RKO (cell line): ENCODE results near the gene ELFN1.
"Not testable (repeated sequence)": the region's sequence is repeated elsewhere in the genome, so short reads cannot be mapped to it uniquely, and the experiment has no call there.

Experiments used
- DNase-seq: peaks from one replicate; pipeline ENCODE4 v3.0.0-alpha.2; 2016; ENCODE audit warnings: low spot score

Gene ELFN1

DNA sequence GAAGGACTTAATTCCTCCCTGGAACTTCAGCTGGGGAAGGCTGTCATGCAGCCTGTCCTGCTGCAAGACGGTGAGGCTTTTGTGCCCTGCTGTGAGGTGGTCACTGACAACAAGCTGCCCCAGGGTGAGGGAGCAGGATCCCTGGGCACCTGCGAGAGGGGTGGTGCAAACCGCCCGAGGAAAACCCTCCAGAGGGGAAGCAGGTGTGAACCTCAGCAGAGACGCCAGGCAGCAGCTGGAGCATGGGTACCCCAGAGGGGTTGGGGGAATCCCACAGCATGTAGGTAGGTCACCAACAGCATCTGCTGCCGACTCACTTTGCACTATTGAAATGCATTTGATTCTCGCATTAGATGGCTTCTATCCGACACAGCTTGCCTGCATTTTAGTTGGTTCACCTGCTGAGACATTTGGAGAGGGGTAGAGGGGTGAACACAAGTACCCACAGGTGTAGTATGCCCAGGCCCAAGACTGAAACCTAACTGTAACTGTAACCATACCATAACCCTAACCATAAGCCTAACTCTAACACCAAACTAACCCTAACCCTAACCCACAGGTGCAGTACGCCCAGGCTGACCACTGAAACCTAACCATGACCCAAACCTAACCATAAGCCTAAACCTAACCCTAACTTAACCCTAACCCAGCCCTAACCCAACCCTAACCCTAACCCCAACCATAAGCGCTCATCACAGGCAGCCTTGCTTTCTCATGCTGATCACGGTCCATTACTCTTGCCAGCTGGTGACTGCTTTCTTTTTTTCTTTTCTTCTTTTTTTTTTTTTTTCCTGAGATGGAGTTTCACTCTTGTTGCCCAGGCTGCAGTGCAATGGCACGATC, 85.9 kb downstream of the ELFN1 start:
- DNase-seq, result no peak

DNA sequence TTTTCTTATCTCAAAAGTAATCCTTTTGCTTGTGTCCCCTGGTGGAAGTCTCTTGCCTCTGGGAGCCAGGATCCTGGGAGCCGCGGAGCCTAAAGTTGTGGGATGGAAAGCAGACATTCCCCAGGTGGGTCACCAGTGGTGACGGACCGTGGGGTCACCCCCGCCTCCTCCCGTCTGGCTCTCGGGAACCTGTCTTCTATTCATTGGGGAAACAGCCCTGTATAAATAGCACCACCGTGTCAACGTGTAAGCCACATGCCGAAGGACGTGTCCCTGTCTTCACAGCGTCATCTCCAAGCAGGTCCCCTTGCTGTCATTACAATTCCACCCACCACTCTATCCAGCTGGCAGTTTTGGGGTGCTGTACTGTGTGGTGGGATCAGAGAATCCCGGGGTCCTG, 87.5 kb downstream of the ELFN1 start:
- DNase-seq, result no peak

DNA sequence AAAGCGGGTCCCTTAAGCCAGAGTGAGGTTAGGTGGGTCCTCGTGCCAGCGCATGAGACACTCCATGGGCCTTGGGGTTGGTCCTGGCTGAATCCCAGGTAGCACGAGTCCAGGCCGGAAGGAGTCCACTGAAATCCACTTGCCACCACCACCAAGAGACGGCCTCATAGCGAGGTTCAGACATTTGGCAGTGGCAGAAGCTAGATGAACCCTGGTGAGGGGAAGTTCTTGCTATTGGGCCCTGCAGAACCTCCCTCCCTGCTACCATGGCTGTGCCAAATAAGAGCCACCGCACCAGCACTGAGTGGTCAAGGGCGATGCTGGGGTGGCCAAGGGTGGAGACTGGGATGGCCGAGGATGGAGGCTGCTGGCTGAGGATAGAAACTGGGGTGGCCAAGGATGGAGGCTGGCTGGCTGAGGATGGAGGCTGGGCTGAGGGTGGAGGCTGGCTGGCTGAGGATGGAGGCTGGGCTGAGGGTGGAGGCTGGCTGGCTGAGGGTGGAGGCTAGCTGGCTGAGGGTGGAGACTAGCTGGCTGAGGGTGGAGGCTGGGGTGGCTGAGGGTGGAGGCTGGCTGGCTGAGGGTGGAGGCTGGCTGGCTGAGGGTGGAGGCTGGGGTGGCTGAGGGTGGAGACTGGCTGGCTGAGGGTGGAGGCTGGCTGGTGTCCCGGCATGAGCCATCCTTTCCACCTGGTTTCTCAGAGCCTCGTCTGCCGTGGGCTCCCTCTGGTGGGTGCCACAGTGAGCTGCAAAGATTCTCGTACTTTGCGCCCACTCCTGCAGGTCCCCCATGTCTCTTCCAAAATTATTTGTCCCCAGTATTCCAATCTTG, 88.2 kb downstream of the ELFN1 start:
- DNase-seq, result peak; percentile 53

DNA sequence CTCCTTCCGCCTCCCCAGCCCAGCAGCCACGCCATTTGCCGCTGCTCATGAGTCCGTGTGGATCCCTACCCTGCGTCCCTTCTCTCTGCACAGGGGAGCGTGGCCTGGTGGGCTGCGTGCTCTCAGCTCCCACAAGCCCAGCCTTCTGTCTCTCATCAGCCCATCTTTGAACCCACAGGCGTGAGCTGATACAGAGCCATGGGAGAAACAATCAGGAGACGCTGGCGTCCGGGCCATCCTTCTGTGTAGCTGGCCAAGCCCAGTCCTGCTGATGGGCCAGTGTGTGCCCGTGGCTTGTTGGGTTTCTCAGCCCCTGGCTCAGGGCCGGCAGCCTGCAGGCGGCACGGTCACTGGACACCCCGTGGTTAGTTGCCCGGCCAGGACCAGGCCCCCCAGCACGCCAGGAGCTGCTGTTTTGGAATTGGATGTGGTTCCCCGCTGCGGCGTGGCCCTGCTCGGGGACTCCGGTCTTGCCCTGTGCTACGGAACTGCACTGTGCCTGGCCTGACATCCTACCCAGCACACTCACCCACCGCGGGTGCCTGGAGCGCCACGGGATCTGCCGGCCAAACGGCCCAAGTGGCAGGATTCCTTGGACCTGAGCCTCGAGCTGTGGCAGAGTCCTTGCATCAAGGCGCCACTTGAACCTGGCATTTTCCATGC, 88.9 kb downstream of the ELFN1 start:
- no peak for DNase-seq

DNA sequence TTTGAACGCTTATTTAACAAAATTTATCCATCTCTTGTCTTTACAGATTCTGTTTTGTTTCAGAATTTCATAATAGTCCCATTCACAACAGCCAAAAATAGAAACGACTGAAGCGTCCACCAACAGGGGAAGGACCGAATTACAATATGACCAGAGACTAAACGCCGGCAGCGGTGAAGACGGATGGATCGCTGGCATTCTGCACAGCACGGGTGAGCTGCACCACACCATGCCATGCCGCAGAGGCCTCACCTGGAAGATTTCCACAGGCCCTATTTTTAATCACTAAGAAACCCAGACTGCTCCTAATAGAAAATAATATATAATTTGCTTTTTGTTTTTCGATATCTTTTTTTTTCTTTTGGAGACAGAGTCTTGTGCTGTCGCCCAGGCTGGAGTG, 91.0 kb downstream of the ELFN1 start:
- DNase-seq, result no peak

DNA sequence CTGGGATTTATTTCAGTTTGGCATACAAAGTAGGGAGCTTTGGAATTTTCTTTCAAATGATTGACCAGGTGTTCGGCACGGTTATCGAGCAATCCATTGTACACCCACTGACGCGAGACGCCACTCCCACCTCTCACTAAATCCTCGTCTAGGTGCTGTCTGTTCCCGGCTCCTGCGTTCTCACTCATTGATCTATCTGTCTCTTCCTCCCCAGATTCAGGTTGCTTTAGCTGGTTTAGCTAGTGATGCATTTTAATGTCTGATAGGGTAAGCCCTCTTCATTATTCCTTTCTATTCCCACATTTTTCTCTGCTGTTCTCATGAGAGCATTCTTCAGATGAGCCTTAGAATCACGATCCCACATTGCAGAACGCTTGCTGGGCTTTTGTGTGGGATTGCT, 91.7 kb downstream of the ELFN1 start:
- DNase-seq, result no peak

DNA sequence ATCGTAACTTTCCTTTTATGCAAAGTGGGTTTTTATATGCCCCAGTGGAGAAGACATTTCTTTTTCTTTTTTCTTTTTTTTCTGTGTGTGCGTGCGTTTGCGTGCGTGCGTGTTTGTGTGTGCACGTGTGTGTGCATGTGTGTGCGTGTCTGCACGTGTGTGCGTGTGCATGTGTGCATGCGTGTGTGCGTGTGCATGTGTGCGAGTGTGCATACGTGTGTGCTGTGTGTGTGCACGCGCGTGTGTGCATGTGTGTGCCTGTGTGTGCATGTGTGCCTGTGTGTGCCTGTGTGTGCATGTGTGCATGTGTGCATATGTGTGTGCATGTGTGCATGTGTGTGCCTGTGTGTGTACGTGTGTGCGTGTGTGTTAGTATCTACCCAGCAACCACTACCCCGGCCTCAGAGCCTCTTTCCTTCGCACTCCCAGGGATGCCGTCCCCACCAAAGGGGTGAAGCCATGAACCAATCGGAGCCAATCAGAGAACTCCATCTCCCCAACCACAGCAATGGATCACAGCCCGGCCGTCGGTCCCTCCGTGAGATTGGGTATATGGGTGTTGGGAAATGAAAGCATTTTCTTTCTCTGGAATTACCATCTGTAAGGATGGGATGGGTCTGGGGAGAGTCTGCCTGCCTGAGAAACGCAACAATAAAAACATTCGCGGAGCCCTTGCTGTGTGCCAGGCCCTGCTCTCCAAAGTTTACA, 92.3 kb downstream of the ELFN1 start:
- DNase-seq, result no peak

DNA sequence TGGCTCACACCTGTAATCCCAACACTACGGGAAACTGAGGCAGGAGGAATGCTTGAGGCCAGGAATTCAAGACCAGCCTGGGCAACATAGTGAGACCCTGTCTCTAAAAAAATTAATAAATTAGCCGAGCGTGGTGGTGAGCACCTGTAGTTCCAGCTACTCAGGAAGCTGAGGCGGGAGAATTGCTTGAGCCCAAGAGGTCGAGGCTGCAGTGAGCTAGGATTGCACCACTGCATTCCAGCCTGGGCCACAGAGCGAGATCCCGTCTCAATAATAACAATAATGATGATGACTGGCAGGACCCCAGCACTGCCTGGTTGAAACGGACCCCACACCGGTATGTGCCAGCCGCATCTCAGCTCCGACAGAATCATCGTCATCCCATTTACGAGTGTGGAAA, 93.0 kb downstream of the ELFN1 start:
- DNase-seq, result no peak

DNA sequence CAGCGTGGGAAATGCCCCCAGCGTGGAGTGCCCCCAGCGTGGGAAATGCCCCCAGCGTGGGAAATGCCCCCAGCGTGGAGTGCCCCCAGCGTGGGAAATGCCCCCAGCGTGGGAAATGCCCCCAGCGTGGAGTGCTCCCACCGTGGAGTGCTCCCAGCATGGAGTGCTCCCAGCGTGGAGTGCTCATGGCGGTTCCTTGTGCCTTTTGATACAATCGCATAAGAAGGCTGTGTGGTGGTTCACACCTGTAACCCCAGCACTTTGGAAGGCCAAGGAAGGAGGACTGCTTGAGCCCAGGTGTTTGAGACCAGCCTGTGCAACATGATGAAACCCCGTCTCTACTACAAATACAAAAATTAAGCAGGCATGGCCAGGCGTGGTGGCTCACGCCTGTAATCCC, 93.8 kb downstream of the ELFN1 start:
- not testable (repeated sequence) for DNase-seq

DNA sequence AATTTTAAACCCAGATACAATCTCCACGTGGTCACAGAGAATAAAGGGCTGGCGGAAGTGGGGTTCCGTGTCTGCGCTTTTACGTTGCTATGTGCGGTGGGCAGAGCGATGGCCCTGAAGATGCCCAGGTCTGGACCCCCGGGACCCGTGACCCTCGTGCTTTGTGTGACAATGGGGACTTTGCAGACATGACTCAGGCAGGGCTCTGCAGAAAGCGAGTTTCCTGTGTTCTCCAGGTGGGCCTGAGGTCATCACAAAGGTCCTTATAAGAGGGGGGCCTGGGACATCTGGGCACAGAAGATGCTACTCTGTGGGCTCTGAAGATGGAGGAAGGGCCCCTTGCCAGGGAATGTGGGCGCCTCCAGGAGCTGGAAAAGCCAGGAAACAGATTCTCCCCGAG, 95.3 kb downstream of the ELFN1 start:
- no peak for DNase-seq

DNA sequence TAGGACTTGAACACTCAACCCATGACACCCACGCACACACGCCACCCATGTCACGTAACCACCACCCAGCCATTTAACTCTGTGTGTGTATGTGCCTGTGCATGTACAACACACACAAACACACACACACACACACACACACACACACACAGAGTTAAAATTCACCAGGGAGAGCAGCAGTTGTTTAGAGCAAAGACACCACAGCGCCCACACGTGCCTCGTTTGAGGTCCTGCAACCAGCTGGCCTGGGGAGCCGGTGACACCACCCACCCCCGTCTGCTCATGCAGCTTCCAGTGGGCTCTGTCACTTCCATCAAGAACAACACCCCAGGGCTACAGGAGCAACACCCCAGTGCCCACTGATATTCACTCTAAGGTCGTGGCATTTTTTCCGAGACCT, 97.4 kb downstream of the ELFN1 start:
- no peak for DNase-seq

DNA sequence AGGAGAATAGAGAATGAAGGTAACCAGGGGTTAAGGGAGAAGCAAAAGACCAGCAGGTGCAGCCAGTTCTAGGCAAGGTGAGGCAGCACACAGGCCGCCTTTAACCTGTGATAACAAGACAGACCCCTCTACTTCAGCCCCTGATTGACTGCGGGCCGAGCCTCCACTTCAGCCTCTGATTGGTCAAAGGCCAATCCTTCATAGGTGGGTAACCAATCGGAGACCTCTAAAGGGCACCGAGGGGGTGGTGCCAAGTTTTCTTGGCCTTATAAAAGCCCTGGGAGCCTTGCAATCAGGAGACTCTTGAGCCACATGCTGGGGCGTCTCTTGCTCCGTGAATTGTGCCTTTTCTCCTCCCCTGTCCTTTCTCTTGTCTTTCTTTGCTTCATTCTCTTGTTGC, 98.8 kb downstream of the ELFN1 start:
- DNase-seq, result peak; percentile 18

DNA sequence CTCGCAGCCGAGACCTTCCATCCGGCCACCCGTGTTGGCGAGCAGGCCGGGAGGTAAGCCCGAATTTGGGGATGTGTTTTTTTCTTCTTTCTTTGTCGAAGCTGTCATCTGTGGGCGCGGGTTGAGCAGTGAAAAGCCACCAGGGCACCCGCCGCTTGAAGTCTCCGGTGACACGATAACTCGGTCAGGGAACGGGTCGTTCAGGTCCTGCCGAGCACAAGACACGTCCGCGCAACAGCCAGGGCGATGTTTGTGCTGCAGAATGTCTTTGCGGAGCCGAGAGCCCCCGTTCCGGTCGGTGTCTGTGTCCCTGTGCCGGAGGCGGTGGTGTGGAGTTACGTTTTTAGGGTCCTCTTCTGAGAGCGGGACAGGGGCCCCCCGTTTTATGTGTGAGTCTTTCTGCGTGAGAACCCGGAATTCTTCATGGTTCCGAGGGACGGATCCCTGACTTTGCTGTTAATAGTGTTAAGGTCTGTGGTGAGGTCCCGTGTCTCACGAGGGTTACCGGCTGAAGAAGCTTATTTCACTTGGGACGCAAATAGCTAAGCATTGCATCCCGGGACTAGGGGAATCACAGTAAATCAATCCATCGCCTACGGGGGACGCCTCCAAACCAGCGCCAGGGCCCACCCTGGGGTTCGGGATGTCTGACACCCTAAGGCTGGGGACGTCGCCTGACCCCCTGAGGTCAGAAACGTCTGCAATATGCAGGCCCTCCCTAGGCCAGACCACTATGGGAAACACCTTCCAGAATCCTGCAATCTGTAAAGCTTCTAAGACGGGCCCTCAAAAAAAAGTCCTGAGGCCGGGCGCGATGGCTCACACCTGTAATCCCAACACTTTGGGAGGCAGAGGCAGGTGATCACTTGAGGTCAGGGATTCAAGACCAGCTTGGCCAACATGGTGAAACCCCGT, 99.5 kb downstream of the ELFN1 start:
- no peak for DNase-seq

DNA sequence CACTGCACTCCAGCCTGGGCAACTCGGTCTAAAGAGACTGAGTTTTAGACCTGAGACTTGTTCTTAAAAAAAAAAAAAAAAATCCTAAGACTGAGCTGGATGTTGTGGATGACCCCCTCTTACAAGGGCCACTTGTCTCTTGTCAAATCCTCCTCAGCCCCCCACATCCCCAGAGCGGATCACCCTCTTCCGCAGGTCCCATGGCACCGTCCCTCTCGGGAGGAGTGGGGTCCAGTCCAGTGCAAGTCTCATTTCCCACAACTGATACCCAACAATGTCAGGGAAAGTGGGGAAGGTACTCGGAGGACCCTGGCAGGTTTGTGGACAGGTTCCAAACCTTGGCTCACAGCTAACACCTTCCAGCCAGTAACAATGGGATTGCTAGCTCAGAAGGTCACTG, 100.3 kb downstream of the ELFN1 start:
- DNase-seq, result no peak

DNA sequence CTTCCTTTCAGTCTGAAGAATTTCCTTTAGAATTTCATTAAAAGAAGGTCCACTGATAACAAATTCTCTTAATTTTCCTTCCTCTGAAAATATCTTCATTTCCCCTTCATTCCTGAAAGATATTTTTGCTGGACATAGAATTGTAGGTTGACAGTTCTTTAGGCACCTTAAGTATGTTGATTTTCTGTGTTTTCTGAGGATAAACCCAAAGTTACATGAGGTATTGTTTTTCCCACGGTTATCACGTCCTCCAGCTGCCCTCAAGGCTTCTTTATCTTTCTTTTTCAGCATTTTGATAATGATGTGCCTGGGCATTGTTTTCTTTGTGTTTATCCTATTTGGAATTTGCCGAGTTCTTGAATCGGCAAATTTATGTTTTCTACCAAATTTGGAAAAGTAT, 105.3 kb downstream of the ELFN1 start:
- DNase-seq, result no peak

DNA sequence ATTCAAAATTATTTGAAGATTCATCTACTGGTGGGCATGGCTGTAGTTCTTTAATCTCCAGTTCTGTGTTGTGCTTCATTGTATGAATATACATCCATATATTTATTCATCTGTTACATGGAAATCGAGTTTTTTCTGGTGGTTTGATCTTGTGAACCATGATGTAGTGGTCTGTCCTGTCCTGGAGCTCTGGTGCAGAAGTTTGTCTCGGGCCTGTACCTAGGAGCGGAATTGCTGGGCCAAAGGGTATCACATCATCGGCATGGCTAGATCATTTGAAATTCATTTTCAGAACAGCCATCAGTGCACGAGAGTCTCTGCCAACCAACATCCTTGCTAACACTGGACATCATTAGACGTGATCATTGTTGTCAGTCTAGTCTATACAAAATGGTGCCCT, 107.0 kb downstream of the ELFN1 start:
- no peak for DNase-seq

DNA sequence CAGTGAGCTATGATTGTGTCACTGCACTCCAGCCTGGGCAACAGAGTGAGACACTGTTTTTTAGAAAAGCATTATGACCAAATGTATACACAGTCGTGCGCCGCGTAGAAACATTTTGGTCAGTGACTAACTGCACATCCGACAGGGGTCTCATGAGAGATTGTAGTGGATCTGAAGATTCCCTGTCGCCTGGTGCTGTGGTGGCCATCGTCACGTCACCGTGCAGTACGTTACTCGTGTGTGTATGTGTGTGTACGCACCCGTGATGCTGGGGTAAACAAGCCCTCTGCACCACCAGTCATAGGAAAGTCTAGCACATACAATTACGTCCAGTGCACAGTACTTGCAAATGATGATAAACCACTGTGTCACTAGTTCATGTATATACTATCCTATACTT, 109.4 kb downstream of the ELFN1 start:
- DNase-seq, result no peak

DNA sequence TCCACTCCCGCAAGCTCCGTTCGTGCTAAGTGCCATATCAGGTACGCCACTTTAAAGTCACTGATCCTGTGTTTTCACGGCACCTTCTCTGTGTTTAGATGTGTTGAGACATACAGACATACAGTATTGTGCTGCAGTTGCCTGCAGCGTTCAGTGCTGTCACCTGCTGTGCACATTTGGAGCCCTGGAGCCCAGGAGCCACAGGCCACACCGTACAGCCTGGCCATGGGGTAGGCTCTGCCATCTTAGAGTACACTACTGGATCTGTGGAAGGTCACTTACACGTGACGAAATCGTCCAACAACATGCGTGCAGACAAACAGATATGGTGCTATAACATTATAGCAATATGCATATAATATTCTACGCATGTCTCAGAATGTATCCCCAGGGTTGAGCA, 111.3 kb downstream of the ELFN1 start:
- no peak for DNase-seq

DNA sequence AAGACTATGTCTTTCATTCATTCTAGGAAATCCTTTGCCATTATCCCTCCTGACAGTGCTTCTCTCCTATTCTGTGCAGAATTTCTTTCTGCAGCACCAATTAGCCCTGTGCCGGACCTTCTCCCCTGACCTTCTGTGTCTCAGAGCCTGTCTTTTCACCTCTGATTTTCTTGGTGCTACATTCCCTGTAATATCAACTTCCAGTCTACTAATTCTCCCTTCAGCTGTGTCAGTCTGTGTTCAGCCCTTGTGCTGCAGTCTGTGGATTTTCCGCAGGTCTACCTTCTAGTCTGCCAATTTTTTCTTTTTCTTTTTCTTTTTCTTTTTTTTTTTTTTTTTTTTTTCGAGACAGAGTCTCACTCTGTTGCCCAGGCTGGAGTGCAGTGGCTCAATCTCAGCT, 115.8 kb downstream of the ELFN1 start:
- no peak for DNase-seq

DNA sequence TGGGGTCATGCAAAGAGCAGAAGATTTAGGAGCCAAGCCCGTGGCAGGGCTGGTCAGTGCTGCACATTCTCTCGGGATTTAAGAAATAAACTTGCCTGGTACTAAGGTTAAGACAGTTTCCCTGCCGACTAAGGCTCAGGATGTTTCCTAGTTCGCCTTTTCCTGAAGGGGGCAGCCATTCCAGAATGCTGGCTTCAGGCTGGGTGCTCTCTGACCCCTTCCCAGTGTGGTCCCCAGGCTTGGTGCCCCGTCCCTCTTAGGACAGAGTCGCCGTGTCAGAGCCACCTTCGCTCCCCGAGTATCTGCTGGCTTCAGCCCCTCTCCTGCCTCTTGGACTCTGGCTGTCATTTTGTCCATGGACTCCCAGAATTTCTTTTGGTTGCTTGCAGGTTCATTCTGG, 117.2 kb downstream of the ELFN1 start:
- no peak for DNase-seq

DNA sequence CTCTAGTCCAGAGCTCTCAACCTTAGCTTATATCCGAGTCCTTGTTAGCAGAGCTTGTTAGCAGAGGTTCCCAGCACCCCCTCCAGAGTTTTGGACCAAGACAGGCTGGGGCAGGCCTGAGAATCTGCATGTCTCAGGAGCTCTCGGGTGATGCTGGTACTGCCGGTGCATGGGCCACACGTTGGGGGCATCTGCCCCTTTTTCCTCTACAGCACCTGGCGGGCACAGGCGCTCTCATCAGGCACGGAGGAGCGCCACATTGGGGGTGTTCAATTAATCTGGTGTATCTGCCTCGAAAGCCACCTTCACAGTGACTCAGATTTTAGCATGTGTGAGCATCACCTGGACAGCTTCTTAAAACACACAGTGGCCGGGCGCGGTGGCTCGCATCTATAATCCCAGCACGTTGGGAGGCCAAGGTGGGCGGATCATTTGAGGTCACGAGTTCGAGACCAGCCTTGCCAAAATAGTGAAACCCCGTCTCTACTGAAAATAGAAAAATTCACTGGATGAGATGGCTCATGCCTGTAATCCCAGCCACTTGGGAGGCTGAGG, 117.7 kb downstream of the ELFN1 start:
- DNase-seq, result no peak
